SK-N-SH treated with all-trans-retinoic acid at 6 μM for 48 hours (cell line): ENCODE measurements around the gene GAP43.

Experiments
- ATAC-seq: fragments of 200-7000 bp; cut with Tn5 transposase; 3 replicates; pipeline ENCODE4 v1.9.1; 2020; ENCODE audit warnings: mild to moderate bottlenecking, moderate library complexity
- ARNTL ChIP-seq: fragments of 450-650 bp; formaldehyde crosslinking; IDR thresholded peaks from 2 replicates; pipeline ENCODE4 v1.5.0; 2020; ENCODE audit warnings: low read depth, mild to moderate bottlenecking, moderate library complexity, borderline replicate concordance
- BACH2 ChIP-seq: fragments of 250-450 bp; sonication (Bioruptor Pico); IDR thresholded peaks from 2 replicates; pipeline ENCODE4 v1.9.0; 2021; ENCODE audit warnings: mild to moderate bottlenecking, borderline replicate concordance
- ESRRG ChIP-seq: fragments of 250-450 bp; sonication (Bioruptor Pico); IDR thresholded peaks from 2 replicates; pipeline ENCODE4 v1.6.1; 2021; ENCODE audit warnings: mild to moderate bottlenecking
- ISL1 ChIP-seq: fragments of 250-450 bp; sonication (Bioruptor Pico); IDR thresholded peaks from 2 replicates; pipeline ENCODE4 v2.1.2; 2022; ENCODE audit warnings: mild to moderate bottlenecking, moderate library complexity
- OSR1 ChIP-seq: fragments of 250-450 bp; sonication (Bioruptor Pico); IDR thresholded peaks from 2 replicates; pipeline ENCODE4 v1.8.0; 2022; ENCODE audit warnings: moderate library complexity, mild to moderate bottlenecking, inconsistent platforms
- PPARA ChIP-seq: fragments of 250-450 bp; sonication (Bioruptor Pico); IDR thresholded peaks from 2 replicates; pipeline ENCODE4 v1.5.0; 2020; ENCODE audit warnings: mild to moderate bottlenecking, borderline replicate concordance
- SNAI2 ChIP-seq: fragments of 250-450 bp; sonication (Bioruptor Pico); IDR thresholded peaks from 2 replicates; pipeline ENCODE4 v1.5.0; 2020; ENCODE audit warnings: mild to moderate bottlenecking, moderate library complexity
- TCF4 ChIP-seq: fragments of 250-450 bp; sonication (Bioruptor Pico); IDR thresholded peaks from 2 replicates; pipeline ENCODE4 v1.8.0; 2021; ENCODE audit warnings: mild to moderate bottlenecking, moderate library complexity, borderline replicate concordance
- ZC3H10 ChIP-seq: fragments of 250-450 bp; sonication (Bioruptor Pico); IDR thresholded peaks from 2 replicates; pipeline ENCODE4 v1.5.1; 2021; ENCODE audit warnings: mild to moderate bottlenecking, moderate library complexity
- ZFP3 ChIP-seq: fragments of 250-450 bp; sonication (Bioruptor Pico); IDR thresholded peaks from 2 replicates; pipeline ENCODE4 v1.5.0; 2020; ENCODE audit warnings: mild to moderate bottlenecking, moderate library complexity
- ZFP30 ChIP-seq: fragments of 450-650 bp; formaldehyde crosslinking; IDR thresholded peaks from 2 replicates; pipeline ENCODE4 v1.5.0; 2022; ENCODE audit warnings: mild to moderate bottlenecking, moderate library complexity
- ZNF565 ChIP-seq: fragments of 450-650 bp; formaldehyde crosslinking; conservative IDR thresholded peaks from 2 replicates; pipeline ENCODE4 v1.5.0; 2020; ENCODE audit warnings: low read depth, mild to moderate bottlenecking, moderate library complexity
- ZNF70 ChIP-seq: fragments of 450-650 bp; formaldehyde crosslinking; IDR thresholded peaks from 2 replicates; pipeline ENCODE4 v1.5.0; 2020; ENCODE audit warnings: mild to moderate bottlenecking, moderate library complexity
- ZNF8 ChIP-seq: fragments of 450-650 bp; formaldehyde crosslinking; IDR thresholded peaks from 2 replicates; pipeline ENCODE4 v1.5.0; 2020; ENCODE audit warnings: mild to moderate bottlenecking, moderate library complexity
- TF ChIP-seq, protein P1 (sequence below): fragments of 250-450 bp; sonication (Bioruptor Pico); IDR thresholded peaks from 2 replicates; pipeline ENCODE4 v1.5.1; 2021; ENCODE audit warnings: mild to moderate bottlenecking, moderate library complexity
- TF ChIP-seq, protein P2 (sequence below): fragments of 250-450 bp; sonication (Bioruptor Pico); IDR thresholded peaks from 2 replicates; pipeline ENCODE4 v1.5.0; 2020; ENCODE audit warnings: mild to moderate bottlenecking, moderate library complexity
- TF ChIP-seq, protein P3 (sequence below): fragments of 250-450 bp; sonication (Bioruptor Pico); IDR thresholded peaks from 2 replicates; pipeline ENCODE4 v1.5.1; 2020; ENCODE audit warnings: low read depth, mild to moderate bottlenecking, moderate library complexity
- TF ChIP-seq, protein P4 (sequence below): fragments of 250-450 bp; sonication (Bioruptor Pico); IDR thresholded peaks from 2 replicates; pipeline ENCODE4 v1.8.0; 2021; ENCODE audit warnings: low read depth, mild to moderate bottlenecking, moderate library complexity, borderline replicate concordance
- TF ChIP-seq, protein P5 (sequence below): fragments of 250-450 bp; sonication (Bioruptor Pico); IDR thresholded peaks from 2 replicates; pipeline ENCODE4 v1.8.0; 2020; ENCODE audit warnings: mild to moderate bottlenecking, moderate library complexity, borderline replicate concordance

Gene GAP43

DNA sequence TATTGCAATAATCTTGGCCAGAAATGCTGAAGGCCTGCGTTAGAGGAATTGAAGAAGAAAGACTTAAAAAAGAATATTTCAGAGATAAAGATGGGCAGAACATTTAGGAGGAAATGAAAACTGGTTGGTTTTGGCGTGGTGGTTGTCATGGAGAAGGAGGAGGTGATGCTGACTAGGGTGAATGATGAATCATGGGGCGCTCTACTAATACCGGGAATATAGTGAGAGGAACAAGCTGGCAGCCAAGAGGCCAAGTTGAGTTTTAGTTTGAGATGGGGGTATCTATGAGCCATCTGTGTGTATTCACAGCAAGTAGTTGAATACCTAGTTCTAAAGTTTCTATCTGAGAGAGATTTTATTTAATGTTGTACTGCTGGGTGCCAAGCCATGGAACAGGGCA, 6.8 kb upstream of the GAP43 start:
- TF ChIP-seq, protein P1, sequence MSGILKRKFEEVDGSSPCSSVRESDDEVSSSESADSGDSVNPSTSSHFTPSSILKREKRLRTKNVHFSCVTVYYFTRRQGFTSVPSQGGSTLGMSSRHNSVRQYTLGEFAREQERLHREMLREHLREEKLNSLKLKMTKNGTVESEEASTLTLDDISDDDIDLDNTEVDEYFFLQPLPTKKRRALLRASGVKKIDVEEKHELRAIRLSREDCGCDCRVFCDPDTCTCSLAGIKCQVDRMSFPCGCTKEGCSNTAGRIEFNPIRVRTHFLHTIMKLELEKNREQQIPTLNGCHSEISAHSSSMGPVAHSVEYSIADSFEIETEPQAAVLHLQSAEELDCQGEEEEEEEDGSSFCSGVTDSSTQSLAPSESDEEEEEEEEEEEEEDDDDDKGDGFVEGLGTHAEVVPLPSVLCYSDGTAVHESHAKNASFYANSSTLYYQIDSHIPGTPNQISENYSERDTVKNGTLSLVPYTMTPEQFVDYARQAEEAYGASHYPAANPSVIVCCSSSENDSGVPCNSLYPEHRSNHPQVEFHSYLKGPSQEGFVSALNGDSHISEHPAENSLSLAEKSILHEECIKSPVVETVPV, result no peak
- TF ChIP-seq PPARA (no peak), SNAI2 (CRISPR knock-in tag) (no peak), ZFP30 (CRISPR knock-in tag) (no peak), ZNF565 (CRISPR knock-in tag) (no peak), OSR1 (CRISPR knock-in tag) (no peak), ARNTL (CRISPR knock-in tag) (no peak), ZNF8 (CRISPR knock-in tag) (no peak), ISL1 (CRISPR knock-in tag) (no peak), TCF4 (CRISPR knock-in tag) (no peak), BACH2 (no peak), ZC3H10 (CRISPR knock-in tag) (no peak), ZFP3 (CRISPR knock-in tag) (no peak), ESRRG (no peak), ZNF70 (CRISPR knock-in tag) (no peak)
- TF ChIP-seq, protein P2, sequence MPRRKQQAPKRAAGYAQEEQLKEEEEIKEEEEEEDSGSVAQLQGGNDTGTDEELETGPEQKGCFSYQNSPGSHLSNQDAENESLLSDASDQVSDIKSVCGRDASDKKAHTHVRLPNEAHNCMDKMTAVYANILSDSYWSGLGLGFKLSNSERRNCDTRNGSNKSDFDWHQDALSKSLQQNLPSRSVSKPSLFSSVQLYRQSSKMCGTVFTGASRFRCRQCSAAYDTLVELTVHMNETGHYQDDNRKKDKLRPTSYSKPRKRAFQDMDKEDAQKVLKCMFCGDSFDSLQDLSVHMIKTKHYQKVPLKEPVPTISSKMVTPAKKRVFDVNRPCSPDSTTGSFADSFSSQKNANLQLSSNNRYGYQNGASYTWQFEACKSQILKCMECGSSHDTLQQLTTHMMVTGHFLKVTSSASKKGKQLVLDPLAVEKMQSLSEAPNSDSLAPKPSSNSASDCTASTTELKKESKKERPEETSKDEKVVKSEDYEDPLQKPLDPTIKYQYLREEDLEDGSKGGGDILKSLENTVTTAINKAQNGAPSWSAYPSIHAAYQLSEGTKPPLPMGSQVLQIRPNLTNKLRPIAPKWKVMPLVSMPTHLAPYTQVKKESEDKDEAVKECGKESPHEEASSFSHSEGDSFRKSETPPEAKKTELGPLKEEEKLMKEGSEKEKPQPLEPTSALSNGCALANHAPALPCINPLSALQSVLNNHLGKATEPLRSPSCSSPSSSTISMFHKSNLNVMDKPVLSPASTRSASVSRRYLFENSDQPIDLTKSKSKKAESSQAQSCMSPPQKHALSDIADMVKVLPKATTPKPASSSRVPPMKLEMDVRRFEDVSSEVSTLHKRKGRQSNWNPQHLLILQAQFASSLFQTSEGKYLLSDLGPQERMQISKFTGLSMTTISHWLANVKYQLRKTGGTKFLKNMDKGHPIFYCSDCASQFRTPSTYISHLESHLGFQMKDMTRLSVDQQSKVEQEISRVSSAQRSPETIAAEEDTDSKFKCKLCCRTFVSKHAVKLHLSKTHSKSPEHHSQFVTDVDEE, result no peak
- TF ChIP-seq, protein P3, sequence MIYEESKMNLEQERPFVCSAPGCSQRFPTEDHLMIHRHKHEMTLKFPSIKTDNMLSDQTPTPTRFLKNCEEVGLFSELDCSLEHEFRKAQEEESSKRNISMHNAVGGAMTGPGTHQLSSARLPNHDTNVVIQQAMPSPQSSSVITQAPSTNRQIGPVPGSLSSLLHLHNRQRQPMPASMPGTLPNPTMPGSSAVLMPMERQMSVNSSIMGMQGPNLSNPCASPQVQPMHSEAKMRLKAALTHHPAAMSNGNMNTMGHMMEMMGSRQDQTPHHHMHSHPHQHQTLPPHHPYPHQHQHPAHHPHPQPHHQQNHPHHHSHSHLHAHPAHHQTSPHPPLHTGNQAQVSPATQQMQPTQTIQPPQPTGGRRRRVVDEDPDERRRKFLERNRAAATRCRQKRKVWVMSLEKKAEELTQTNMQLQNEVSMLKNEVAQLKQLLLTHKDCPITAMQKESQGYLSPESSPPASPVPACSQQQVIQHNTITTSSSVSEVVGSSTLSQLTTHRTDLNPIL (CRISPR knock-in tag), result no peak
- TF ChIP-seq, protein P4, sequence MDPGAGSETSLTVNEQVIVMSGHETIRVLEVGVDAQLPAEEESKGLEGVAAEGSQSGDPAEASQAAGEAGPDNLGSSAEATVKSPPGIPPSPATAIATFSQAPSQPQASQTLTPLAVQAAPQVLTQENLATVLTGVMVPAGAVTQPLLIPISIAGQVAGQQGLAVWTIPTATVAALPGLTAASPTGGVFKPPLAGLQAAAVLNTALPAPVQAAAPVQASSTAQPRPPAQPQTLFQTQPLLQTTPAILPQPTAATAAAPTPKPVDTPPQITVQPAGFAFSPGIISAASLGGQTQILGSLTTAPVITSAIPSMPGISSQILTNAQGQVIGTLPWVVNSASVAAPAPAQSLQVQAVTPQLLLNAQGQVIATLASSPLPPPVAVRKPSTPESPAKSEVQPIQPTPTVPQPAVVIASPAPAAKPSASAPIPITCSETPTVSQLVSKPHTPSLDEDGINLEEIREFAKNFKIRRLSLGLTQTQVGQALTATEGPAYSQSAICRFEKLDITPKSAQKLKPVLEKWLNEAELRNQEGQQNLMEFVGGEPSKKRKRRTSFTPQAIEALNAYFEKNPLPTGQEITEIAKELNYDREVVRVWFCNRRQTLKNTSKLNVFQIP (CRISPR knock-in tag), result no peak
- TF ChIP-seq, protein P5, sequence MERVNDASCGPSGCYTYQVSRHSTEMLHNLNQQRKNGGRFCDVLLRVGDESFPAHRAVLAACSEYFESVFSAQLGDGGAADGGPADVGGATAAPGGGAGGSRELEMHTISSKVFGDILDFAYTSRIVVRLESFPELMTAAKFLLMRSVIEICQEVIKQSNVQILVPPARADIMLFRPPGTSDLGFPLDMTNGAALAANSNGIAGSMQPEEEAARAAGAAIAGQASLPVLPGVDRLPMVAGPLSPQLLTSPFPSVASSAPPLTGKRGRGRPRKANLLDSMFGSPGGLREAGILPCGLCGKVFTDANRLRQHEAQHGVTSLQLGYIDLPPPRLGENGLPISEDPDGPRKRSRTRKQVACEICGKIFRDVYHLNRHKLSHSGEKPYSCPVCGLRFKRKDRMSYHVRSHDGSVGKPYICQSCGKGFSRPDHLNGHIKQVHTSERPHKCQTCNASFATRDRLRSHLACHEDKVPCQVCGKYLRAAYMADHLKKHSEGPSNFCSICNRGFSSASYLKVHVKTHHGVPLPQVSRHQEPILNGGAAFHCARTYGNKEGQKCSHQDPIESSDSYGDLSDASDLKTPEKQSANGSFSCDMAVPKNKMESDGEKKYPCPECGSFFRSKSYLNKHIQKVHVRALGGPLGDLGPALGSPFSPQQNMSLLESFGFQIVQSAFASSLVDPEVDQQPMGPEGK (CRISPR knock-in tag), result no peak
- ATAC-seq, result no peak

DNA sequence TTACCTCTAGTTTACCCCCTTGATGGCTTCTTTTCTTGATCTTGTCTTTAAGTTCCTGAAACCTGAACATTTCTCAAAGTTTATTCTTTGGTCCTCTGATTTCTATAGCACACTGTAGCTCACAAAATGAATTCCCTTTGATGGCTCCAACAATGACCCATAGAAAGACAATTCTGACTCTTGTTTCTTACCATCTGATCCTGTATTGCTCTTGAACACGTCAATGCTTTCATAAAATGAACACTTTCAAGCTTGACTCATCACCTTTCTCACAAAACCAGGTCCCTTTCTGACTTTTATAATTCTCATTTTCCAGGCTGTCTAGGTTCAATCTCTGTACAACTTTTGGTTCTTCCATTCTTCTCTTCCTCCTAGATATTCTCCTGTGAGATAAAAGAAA, 5.7 kb upstream of the GAP43 start:
- TF ChIP-seq ZNF8 (CRISPR knock-in tag) (no peak), TCF4 (CRISPR knock-in tag) (no peak), OSR1 (CRISPR knock-in tag) (no peak), ESRRG (no peak)
- TF ChIP-seq, protein P1, result no peak
- TF ChIP-seq, protein P5 (CRISPR knock-in tag), result no peak
- TF ChIP-seq, protein P2, result no peak
- no peak for ATAC-seq
